H9 (cell line): ENCODE data around the gene GPR157. TPM values are rescaled to one million over a fixed set of nuclear protein-coding genes. Genes with fewer than 3 reads are reported as not detected.

Experiments used
- DNase-seq: peaks from one replicate; pipeline ENCODE4 v3.0.0-alpha.2; 2017
- H2AFZ ChIP-seq: one replicate; pipeline ENCODE4 v1.6.1; 2013; ENCODE audit warnings: mild to moderate bottlenecking, low read length, control low read depth, moderate library complexity
- H2AK5ac ChIP-seq: 2 replicates; pipeline ENCODE4 v1.6.1; 2013; ENCODE audit warnings: low read length, control low read depth, mixed read lengths; ENCODE audit not compliant: insufficient read length
- H2BK120ac ChIP-seq: one replicate; pipeline ENCODE4 v1.6.1; 2013; ENCODE audit warnings: low read depth, mild to moderate bottlenecking, low read length, control low read depth, inconsistent platforms; ENCODE audit not compliant: poor library complexity, severe bottlenecking
- H2BK12ac ChIP-seq: 2 replicates; pipeline ENCODE4 v1.6.1; 2013; ENCODE audit warnings: low read length, control low read depth, mixed read lengths, low read depth; ENCODE audit not compliant: insufficient read length
- H2BK15ac ChIP-seq: 2 replicates; pipeline ENCODE4 v1.6.1; 2013; ENCODE audit warnings: low read depth, low read length, control low read depth
- H2BK20ac ChIP-seq: one replicate; pipeline ENCODE4 v1.6.1; 2013; ENCODE audit warnings: low read depth, mild to moderate bottlenecking, low read length, control low read depth, inconsistent platforms; ENCODE audit not compliant: poor library complexity, severe bottlenecking
- H2BK5ac ChIP-seq: 2 replicates; pipeline ENCODE4 v1.6.1; 2013; ENCODE audit warnings: low read length, control low read depth, mixed read lengths; ENCODE audit not compliant: insufficient read length
- H3K14ac ChIP-seq: 2 replicates; pipeline ENCODE4 v1.6.1; 2013; ENCODE audit warnings: low read length, control low read depth; ENCODE audit not compliant: insufficient read depth
- H3K18ac ChIP-seq: 2 replicates; pipeline ENCODE4 v1.6.1; 2013; ENCODE audit warnings: low read depth, mild to moderate bottlenecking, mixed read lengths, low read length, control low read depth; ENCODE audit not compliant: insufficient read length
- H3K23ac ChIP-seq: 2 replicates; pipeline ENCODE4 v1.6.1; 2013; ENCODE audit warnings: low read length, control low read depth, mixed read lengths, low read depth; ENCODE audit not compliant: insufficient read length
- H3K23me2 ChIP-seq: 2 replicates; pipeline ENCODE4 v1.6.1; 2013; ENCODE audit warnings: low read depth, mild to moderate bottlenecking, mixed read lengths, low read length, control low read depth; ENCODE audit not compliant: insufficient read length, poor library complexity, severe bottlenecking
- H3K27ac ChIP-seq: 2 replicates; pipeline ENCODE4 v1.5.1; 2013; ENCODE audit warnings: low read length, control low read depth, mixed read lengths, low read depth; ENCODE audit not compliant: insufficient read length
- H3K27me3 ChIP-seq: 2 replicates; pipeline ENCODE4 v1.6.1; 2013; ENCODE audit warnings: low read length, control low read depth, inconsistent platforms; ENCODE audit not compliant: insufficient read depth
- H3K4ac ChIP-seq: 2 replicates; pipeline ENCODE4 v1.6.1; 2013; ENCODE audit warnings: low read depth, mild to moderate bottlenecking, control low read depth, inconsistent platforms, low read length, moderate library complexity
- H3K4me1 ChIP-seq: 2 replicates; pipeline ENCODE4 v1.6.1; 2013; ENCODE audit warnings: low read length, control low read depth, inconsistent platforms; ENCODE audit not compliant: insufficient read depth
- H3K4me2 ChIP-seq: 2 replicates; pipeline ENCODE4 v1.6.1; 2013; ENCODE audit warnings: low read length, control low read depth, mixed read lengths; ENCODE audit not compliant: insufficient read length, insufficient read depth
- H3K56ac ChIP-seq: 2 replicates; pipeline ENCODE4 v1.6.1; 2013; ENCODE audit warnings: low read depth, mild to moderate bottlenecking, mixed read lengths, low read length, control low read depth; ENCODE audit not compliant: insufficient read length
- H3K79me1 ChIP-seq: 2 replicates; pipeline ENCODE4 v1.6.1; 2013; ENCODE audit warnings: low read depth, mild to moderate bottlenecking, moderate library complexity, low read length, control low read depth, inconsistent platforms; ENCODE audit not compliant: insufficient read depth, poor library complexity, severe bottlenecking
- H3K79me2 ChIP-seq: 2 replicates; pipeline ENCODE4 v1.6.1; 2013; ENCODE audit warnings: low read length, control low read depth, inconsistent platforms; ENCODE audit not compliant: insufficient read depth
- H3K9ac ChIP-seq: 2 replicates; pipeline ENCODE4 v1.6.1; 2013; ENCODE audit warnings: low read length, control low read depth, mixed read lengths; ENCODE audit not compliant: insufficient read length; ENCODE audit errors: extremely low read depth
- H3K9me3 ChIP-seq: one replicate; pipeline ENCODE4 v1.6.1; 2013; ENCODE audit warnings: low read depth, low read length, inconsistent platforms; ENCODE audit not compliant: control insufficient read depth
- H3T11ph ChIP-seq: one replicate; pipeline ENCODE4 v1.6.1; 2013; ENCODE audit warnings: mild to moderate bottlenecking, low read length, control low read depth, inconsistent platforms
- H4K20me1 ChIP-seq: one replicate; pipeline ENCODE4 v1.6.1; 2013; ENCODE audit not compliant: control insufficient read depth, insufficient read length, insufficient read depth
- H4K5ac ChIP-seq: 2 replicates; pipeline ENCODE4 v1.6.1; 2013; ENCODE audit warnings: low read depth, mild to moderate bottlenecking, mixed read lengths, low read length, control low read depth; ENCODE audit not compliant: insufficient read length
- H4K8ac ChIP-seq: replicated peaks from 2 replicates; pipeline ENCODE4 v1.6.1; 2013; ENCODE audit warnings: low read length, control low read depth, mixed read lengths, low read depth; ENCODE audit not compliant: insufficient read length
- H4K91ac ChIP-seq: 2 replicates; pipeline ENCODE4 v1.6.1; 2013; ENCODE audit warnings: low read depth, mild to moderate bottlenecking, moderate library complexity, mixed read lengths, low read length, control low read depth; ENCODE audit not compliant: insufficient read length
- H3K27ac Mint-ChIP-seq, 3 experiments: 2 replicates in 2 of 3; 3 replicates in 1 of 3; pipeline ENCODE4 v1.8.0; 2020 to 2021; ENCODE audit warnings: mixed read lengths in 3 of 3, mild to moderate bottlenecking in 1 of 3, moderate library complexity in 1 of 3
- H3K27me3 Mint-ChIP-seq: 2 replicates; pipeline ENCODE4 v1.8.0; 2021; ENCODE audit warnings: low read depth, mild to moderate bottlenecking, moderate library complexity, mixed read lengths
- H3K36me3 Mint-ChIP-seq, 3 experiments: 2 replicates in 2 of 3; 3 replicates in 1 of 3; pipeline ENCODE4 v1.8.0; 2020 to 2021; ENCODE audit warnings: low read depth in 3 of 3, mixed read lengths in 3 of 3; ENCODE audit not compliant: insufficient read depth in 1 of 3
- H3K4me1 Mint-ChIP-seq, 2 experiments: 2 replicates each; pipeline ENCODE4 v1.8.0; 2020; ENCODE audit warnings: mixed read lengths in 2 of 2
- H3K4me3 Mint-ChIP-seq, 2 experiments: 2 replicates in 1 of 2; 3 replicates in 1 of 2; pipeline ENCODE4 v1.8.0; 2020 to 2021; ENCODE audit warnings: mild to moderate bottlenecking in 2 of 2, mixed read lengths in 2 of 2, moderate library complexity in 1 of 2
- H3K9me3 Mint-ChIP-seq, 2 experiments: 2 replicates in 1 of 2; 3 replicates in 1 of 2; pipeline ENCODE4 v1.8.0; 2020; ENCODE audit warnings: mild to moderate bottlenecking in 2 of 2, mixed read lengths in 2 of 2, moderate library complexity in 1 of 2
- WGBS: extraction: QIAGEN DNeasy Blood & Tissue Kit; methylation state at CpG from one replicate; pipeline ENCODE4 v1.1.7; 2013; ENCODE audit warnings: missing lambda C conversion rate, low lambda C conversion rate, mixed read lengths; ENCODE audit not compliant: insufficient read length; ENCODE audit errors: extremely low coverage; 5-methylcytosine and 5-hydroxymethylcytosine counted together
- total RNA-seq: library from RNA; stranded (reverse); gene quantifications from 2 replicates; pipeline ENCODE4 v1.2.1, GENCODE V29; 2021
- TF ChIP-seq, protein P1 (sequence below): fragments of 200-600 bp; sonication (generic); conservative IDR thresholded peaks from 3 replicates; pipeline ENCODE4 v1.8.0; 2021; ENCODE audit warnings: antibody characterized with exemption, mild to moderate bottlenecking

The GPR157 gene
- total RNA-seq, 1 experiment from 2014 or later = 3.8 TPM

DNA sequence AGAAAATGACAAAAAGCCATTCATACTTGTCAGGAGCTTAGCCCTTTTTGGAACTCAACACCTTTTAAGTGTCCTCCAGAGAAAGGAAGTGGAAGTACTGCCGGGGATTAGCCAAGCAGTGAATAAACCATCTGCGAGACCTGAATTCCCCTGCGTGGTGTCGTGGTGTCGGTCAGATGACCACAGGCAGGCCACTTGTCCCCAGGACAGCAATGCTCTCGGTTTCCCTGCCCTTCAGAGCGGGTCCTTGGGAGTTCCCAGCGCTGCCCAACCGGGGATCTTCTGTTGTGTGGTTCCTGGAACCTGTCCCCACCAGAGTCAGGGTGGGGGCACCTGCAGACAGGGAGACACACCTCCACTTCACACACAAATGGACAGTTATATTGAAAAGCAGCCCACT is 9.2 kb downstream of the GPR157 start:
- no peaks in the 10 kb centered on the region for H3K9me3 ChIP-seq
- no peak overlapping the region for H3K27ac ChIP-seq
- no peak overlapping the region for H2AK5ac ChIP-seq
- H4K8ac ChIP-seq = no peak overlapping the region
- H4K5ac ChIP-seq = no peak overlapping the region
- H3K4me1 ChIP-seq = no peaks in the 10 kb centered on the region
- no peaks in the 10 kb centered on the region for H3K79me2 ChIP-seq
- H3K56ac ChIP-seq = no peak overlapping the region
- Mint-ChIP-seq H3K4me1 (peaks cover 2 to 6% of the 10 kb centered on the region in 2 experiments; a peak in 3 of 4 replicates), H3K9me3 (no peaks in the 10 kb centered on the region), H3K4me3 (no peak overlapping the region), H3K27me3 (no peaks in the 10 kb centered on the region), H3K27ac (no peak overlapping the region), H3K36me3 (no peaks in the 10 kb centered on the region)
- no peak overlapping the region for H3T11ph ChIP-seq
- H4K20me1 ChIP-seq = no peaks in the 10 kb centered on the region
- no peak overlapping the region for H2BK120ac ChIP-seq
- no peak overlapping the region for H3K23ac ChIP-seq
- no peak overlapping the region for H2BK20ac ChIP-seq
- H3K27me3 ChIP-seq = no peaks in the 10 kb centered on the region
- H3K4me2 ChIP-seq = no peak overlapping the region
- no peak for DNase-seq
- no peaks in the 10 kb centered on the region for H3K23me2 ChIP-seq
- no peak overlapping the region for H3K14ac ChIP-seq
- H2BK12ac ChIP-seq = no peak overlapping the region
- H3K79me1 ChIP-seq = no peaks in the 10 kb centered on the region
- H2BK5ac ChIP-seq = no peak overlapping the region
- TF ChIP-seq, protein P1, sequence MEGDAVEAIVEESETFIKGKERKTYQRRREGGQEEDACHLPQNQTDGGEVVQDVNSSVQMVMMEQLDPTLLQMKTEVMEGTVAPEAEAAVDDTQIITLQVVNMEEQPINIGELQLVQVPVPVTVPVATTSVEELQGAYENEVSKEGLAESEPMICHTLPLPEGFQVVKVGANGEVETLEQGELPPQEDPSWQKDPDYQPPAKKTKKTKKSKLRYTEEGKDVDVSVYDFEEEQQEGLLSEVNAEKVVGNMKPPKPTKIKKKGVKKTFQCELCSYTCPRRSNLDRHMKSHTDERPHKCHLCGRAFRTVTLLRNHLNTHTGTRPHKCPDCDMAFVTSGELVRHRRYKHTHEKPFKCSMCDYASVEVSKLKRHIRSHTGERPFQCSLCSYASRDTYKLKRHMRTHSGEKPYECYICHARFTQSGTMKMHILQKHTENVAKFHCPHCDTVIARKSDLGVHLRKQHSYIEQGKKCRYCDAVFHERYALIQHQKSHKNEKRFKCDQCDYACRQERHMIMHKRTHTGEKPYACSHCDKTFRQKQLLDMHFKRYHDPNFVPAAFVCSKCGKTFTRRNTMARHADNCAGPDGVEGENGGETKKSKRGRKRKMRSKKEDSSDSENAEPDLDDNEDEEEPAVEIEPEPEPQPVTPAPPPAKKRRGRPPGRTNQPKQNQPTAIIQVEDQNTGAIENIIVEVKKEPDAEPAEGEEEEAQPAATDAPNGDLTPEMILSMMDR = no peak
- H3K18ac ChIP-seq = no peak overlapping the region
- no CpG with 5 or more reads among the region's 9 CpGs for WGBS
- H2BK15ac ChIP-seq = no peak overlapping the region
- H4K91ac ChIP-seq = no peak overlapping the region
- no peak overlapping the region for H3K9ac ChIP-seq
- H2AFZ ChIP-seq = no peak overlapping the region
- no peak overlapping the region for H3K4ac ChIP-seq
